Activated CD8-positive, alpha-beta memory T cell treated with anti-CD3 and anti-CD28 coated beads for 1 hour (primary cell): ENCODE measurements around the gene MEOX2.

Experiments used
- DNase-seq, 2 donors: peaks; one replicate each; pipeline ENCODE4 v3.0.0-alpha.2; 2020; ENCODE audit warnings: low read depth in 1 of 2; ENCODE audit errors: extremely low read depth in 1 of 2

The MEOX2 gene

DNA sequence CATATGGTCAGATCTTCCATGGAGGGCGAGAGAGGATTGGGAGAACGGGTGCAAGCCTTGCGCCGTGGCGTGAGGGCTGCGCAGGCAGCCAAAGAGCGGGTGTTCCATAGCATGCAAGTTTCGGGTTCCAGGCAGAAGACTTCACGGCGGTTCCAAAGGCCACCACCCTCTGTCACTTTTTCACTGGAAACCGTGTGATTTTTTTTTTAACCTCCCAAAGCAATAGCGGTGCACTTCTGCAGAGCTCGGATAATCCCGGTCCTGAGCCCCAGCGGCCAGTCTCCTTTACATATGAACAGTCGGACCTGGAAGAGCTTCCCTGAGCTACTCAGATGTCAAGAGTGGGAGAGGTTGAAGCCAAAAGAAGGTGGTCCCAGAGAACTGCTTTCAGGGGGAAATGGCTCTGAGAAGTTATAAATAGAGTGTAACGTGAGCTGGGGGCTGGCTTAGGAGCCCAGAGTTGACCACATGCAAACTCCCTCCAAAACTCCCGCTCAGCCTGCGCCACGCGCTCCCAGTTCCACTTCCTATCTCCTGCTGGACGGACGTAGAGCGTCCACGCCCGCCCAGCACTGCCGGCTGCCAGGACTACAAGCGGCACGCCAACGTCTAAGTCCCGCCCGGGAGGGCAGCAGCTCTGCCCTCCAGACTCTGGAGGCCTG, at the start of gene MEOX2:
TSS of gene MEOX2 (minus strand) at position 389 of the 662 bp plus-strand sequence. CDS start at position 108, 281 bp downstream.
- DNase-seq, result no peak

DNA sequence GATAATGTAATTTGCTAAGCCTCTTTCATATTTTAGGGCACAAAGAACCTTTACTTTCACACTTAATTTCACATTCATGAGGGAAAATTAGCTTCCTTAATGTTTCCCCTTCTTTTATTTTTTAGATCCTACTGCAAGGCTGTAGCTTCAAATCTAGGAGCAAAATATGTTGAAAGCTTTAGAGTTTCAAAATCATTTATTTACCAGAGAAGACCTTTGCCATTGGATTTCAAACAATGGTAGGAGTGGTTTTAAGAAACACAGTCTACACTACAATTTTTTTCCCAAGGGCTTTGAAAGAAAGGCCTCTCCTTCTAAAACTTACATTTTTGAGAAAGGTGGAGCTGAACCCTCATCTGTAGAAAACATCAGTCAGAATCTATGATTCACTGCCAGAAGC, 43.3 kb upstream of the MEOX2 start:
- no peak for DNase-seq

DNA sequence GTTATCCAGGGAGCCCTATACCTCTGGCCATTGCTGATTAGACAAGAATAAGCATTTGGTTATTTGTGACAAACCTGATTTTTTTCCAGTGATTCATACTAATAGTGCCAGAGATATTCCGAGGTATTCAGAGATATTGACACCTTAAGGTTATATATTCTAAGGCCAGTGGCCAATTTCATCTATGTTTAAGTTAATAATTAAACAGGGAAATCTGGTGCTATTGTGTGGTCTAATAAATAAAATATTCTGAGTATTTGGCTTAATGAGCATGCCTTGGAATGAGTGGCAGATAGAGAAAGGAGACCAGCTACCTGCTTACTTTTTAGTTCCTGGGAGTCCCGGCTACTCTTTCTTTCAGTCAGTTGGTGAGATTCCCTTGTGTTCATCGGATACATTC, 38.6 kb upstream of the MEOX2 start:
- DNase-seq, result no peak

DNA sequence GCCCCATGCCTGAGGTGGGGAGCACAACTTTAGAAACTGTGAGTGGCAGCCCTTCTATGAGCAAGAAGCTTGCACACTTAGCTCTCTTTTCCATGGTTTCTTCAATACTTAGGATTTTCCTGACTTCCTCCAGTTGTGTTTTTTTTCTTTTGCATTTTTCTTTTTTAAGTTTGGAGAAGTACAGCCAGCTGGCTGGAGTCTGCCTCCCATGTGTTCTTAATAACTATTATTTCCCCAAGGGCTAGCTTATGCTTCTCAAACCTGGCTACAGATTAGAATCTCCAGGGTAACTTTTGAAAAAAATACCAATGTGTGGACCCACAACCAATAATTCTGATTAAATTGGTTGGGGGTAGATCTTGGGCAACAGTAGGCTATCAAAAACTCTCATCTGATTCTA, 37.4 kb upstream of the MEOX2 start:
- DNase-seq, result no peak

DNA sequence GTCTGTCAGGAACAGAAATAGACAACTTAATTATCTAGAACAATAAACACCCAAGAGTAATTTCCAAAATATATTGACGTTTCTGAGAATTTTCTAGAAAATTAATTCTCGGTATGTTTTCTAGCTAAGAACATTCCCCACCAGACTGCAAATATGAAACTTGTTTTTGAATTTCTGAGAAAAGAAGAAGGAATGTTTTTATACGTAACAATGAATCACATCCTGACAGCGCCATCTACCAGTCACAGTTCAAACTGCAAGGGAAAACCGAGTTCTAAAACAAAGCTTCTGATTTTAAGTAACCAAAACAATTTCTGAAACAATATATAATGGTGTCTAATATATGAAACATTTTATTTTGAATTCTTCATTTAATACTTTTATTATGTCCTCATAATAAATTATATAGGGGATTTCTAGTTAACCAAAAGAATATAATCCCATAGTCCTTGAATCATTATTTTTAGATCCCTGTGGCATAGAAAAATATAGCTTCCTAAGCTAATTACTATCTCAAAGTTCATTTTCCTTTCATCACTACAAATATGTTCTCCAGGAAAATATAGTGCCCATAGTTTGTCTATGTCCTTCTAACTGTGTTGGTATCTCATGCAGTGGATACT, 34.5 kb upstream of the MEOX2 start:
- no peak for DNase-seq

DNA sequence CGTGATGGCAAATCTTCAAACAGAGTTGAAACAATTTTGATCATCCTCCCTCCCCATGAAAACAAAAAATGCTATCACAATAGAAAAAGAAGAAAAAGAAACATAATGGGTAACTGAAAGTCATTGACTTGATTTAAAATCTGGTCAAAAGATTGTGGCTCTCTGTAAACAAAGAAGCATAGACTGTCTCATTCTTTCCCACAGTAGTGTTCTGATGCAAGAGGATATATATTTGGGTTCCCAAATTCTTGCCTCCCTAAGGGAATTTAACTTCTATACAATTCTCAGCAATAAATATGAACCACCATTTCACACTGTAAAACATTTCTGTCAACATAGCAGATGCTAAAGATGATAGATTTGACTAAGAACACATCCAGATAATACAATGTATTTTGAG, 32.8 kb upstream of the MEOX2 start:
- no peak for DNase-seq

DNA sequence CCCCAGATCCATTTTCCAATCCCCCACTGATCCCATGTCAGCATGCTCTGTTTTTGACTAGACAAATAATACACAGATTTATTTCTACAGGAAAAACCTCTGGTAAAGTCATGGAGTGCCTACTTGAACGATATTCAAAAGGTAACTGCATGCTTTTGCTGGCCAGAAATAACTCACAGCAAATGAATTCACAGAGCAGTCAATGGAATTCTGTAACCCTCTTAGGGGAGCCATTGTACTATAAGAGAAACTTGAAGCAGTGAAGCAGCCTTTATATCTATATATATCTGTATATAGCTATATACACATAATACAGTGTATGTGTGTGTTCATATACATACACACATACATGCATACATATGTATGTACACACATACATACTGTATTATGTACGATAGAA, 29.0 kb upstream of the MEOX2 start:
- DNase-seq, result no peak

DNA sequence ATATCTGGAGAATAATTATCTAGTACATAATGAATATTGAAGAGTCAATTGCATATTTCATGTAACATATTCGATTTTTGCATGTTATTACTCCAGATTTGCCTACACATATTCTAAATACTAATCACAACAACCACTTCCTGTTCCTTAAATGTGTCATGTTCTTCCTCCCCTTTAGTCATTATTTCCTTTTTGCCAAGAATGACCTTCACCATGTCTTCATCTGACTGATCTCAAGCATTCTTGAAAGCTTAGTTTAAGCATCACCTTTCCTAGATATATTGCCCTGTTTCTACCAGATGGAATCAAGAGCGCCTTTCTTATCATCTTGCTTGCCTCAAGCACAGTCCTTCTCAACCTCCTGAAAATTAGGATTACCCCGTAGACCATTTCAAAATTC, 23.5 kb upstream of the MEOX2 start:
- DNase-seq, result no peak

DNA sequence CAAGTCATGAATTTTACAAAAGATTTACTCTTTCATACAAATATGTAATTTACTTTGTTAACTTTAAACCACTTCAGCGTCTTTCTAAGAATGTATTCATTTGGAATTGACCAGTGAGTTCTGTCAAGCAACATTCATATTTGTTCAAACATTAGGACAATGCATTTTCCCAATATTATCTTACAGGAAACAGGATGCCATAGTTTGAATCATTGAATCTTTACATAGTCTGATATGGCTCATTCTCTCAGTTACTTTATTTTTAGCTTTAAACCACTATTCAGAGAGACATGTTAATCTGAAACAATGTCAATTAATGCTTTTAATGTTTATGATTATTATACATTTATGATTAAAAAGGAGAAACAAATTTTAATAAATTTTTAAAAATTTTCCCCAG, 21.1 kb upstream of the MEOX2 start:
- DNase-seq, result no peak

DNA sequence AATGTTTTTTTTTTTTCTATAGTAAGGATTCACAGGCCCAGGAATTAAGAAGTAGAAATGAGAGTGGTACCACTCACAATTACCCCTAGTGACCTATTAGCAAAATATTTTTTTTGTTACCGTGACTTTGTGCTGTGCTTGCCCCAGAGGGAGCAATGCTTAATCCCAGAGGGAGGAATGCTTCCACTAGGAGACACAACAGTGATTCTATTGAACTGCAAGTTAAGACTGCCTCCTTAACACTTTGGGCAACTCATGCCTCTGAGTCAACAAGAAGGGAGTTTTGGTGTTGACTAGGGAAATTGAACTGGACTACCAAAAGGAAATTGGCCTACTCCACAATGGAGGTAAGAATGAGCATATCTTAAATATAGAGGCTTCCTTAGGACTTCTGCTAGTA, 17.2 kb upstream of the MEOX2 start:
- DNase-seq, result no peak

DNA sequence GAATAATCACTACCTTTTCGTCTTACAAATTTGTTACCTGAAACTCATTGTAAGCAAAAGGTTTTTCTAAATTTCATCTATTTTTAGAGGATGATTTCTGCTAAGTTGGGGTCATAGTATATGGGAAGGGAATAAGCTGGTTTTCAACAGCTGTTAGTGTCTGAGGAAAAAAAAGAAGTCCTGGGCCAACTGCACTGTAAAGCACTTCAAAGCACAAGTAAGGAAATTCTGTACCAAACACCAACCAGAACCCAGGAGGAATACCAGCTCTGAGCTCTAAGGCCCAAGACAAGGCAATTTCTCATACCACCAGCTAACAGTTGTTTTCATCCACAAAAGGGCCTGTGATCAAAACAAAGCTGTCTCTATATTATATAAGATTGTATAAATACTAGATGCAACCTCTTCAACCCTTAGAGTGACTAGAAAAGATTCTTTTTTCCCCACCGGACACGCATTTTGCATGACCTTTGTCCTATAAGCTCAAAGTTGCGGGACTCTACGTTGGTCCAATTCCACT, 6.1 kb upstream of the MEOX2 start:
- no peak for DNase-seq

DNA sequence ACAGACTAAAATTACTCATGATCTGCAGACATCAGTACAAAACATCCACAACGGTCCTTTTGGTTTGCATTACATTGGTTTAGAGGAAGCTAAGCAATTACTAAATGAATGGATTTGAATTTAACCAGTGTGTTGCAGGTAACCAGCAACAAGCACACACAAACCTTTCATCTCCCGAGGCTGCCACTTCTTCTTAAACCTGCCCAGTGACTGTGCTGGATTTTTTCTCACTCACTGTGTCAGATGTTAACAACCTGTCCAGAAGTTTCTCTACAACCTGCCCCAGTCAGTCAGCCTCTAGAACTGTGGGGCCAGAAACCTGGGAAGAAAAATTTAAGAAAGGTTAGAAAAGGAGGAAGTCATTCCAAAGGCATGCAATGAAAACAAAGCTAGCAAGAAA, 2.4 kb upstream of the MEOX2 start:
- DNase-seq, result no peak

DNA sequence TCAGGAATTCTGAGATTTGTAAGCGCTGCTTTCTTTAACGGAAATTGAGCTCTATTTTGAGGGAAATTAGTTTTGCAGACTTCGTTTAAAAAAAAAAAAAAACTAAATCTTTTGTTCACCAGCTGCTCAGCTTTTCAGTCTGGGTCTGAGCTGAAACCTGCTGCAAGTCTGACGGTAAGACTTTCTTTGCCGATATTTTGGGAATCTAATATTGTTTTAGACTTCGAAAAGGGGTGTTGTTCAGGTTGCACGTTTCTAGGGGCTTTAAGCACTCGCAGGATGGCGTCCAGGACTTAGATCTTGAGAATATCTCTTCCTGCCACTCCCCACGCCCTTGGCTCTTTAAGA, 1.8 kb upstream of the MEOX2 start:
- no peak for DNase-seq

DNA sequence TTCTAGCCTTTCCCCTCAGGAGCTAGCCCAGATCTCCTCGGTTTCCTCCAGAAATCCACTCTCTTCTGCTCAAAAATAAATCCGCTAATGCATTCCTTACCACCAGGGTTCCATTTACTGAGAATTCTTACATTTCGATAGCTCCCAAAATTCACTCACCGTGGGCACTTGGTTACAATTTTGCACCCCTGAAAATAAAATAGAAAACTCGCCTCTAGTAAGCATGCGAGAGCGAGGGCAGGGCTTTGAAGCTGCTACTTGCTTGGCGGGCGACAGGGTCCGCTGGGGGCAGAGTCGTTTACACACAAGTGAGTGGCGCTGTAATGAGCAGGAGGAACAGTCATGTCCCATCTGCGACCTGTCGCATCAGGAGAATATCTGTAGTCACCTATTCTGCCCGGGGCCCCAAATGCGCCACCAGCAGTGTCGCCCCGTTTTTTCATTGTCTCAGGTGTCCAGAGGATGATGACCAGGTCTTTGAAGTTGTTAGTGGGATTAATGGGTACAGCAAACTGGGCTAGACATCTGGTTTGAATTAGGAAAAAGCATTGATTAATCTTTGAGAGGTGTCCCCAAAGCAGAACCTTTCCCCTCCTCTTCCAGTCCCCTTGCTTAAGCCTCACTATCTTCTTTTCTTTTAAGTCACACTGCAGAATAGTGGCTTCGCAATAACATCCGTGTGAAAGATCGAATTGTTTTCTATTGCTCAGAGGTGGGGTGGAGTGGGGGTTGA, 1.2 kb upstream of the MEOX2 start:
- no peak for DNase-seq

DNA sequence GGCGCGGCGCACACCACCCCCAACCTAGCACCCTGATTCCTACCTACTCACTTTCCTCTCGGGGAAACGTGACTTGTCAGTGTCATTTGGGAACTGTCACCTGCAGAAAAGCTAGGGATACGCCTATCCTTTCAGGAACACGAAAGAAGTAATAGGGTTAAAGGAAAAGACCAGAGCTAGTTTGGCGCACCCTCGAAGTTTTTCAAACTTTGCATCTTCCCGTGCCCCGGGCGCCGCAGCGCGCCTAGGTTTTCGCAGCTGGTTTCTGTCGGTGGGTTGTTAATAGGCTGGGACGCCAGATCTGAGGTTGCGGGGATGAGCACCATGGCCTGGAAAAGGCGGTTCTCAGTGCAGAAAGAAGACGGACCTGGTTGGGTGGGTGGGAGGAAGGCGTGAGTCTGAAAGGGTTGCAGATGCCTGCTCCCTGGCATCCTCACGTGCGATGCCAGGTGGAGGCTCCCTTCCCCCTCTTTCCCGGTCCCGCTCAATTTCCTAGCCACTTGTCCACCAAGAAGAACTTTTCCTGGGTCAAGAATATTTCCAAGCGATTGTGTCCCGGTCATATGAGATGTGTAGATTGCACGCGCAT, 568 bp upstream of the MEOX2 start:
- DNase-seq, result no peak

DNA sequence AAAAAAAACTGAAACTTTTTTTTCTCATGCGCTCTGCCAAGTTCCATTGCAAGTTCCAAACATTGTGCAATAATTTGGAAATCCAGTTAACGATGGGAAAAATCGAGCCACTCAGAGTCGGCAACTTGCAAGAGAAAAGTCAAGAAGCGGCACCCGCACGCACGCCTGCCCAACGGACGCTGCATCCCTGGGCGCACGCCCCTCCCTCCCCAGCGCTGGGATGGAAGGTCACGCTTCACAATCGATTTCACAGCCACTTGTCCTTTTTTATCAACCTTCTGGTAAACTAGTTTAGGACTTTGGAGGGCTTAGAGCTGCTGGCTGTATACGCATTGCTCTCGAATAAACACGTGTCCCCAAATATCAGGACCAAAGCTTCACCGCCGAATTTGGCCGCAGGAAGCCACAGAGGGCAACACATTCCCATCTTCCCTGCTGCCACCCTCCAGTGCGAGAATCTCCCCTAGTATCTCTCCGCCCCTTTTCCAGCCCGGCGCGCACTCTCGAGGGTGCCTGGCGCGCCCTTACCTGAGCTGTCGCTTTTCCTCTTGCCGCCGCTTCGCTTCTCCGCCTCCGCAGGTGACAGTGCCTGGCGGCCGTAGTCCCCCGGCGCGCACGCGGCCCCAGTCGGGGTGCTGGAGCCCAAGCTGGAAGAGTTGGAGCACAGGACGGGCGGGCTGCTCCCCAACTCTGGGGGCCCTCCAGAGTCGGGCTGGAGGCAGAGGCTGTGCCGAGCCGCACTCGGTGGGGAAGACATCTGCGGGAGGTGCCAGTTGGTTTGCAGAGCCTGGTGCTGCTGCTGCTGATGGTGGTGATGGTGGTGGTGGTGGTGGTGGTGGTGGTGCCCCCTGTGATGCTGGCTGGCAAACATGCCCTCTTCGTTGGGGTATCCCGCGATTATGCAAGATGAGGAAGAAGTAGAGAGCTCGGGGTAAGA, 857 bp downstream of the MEOX2 start:
- DNase-seq, result no peak

DNA sequence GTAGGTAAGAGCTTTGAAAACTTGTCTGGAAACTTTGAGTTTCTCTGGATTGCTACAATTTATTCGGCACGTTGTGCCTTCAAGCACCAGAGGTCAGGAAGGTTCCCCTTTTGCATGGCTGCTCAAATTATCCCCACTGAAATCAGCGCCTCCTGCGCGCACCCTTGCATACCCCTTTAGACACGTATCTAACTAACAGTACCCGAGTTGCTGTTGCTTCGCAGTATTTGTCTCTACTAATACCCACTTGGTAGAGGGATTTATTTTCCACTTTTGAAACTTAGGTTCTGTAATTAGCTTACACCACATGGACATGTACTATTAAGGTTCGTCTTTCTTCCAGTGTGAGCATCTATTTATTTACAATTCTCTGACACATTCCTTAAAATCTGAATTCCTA, 1.6 kb downstream of the MEOX2 start:
- DNase-seq, result no peak

DNA sequence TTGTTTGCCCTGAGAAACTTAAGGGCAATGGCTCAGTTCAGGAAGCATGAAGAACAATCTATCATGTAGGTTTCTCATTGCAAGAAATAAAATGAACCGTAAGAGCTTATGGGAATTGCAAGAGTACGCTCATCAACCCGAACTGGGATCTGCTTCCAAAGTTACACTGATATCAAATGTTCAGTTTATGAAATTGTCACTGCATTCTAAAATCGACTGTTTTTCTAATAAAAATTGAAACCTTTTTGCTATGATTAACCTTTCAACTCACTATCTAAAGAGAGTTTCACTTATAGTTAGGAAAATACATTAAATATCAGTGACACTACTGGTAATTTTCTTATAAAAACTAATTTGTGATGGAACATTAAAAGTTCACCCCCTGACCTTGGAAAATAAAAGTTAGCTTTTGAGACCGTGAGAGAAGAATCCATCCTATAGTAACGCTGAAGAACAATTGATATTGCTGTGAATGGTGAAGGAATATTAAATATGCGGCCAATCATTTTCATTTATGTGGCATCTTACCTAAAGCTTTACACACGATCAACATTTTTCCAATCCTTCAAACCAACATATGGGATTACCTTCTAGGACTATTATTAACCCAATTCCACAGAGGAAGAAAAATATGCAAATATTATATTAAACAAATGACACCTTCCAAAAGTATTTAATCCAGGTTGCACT, 2.2 kb downstream of the MEOX2 start:
- no peak for DNase-seq

DNA sequence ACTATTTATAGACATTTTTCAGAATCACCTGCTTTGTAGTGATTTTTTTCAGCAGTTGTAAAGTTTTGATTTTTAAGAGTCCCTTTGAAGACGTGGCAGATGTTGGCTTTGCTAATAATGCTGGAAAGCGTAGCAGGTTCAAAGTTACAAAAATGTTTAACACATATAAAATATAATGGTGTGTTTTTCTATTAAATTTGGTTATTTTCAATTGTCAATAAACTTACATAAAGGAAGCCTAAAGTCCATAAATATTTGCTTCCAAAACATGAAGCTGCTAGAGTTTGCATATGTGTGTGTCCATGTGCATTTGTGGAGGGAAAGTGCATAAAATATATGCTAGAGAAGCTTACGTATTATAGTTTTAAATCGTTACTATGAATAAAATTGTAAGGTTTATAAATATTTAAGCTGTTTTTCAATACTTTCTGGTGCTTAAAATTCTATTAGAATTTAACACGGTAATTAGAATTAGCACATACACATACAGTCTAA, 3.7 kb downstream of the MEOX2 start:
- DNase-seq, result no peak

DNA sequence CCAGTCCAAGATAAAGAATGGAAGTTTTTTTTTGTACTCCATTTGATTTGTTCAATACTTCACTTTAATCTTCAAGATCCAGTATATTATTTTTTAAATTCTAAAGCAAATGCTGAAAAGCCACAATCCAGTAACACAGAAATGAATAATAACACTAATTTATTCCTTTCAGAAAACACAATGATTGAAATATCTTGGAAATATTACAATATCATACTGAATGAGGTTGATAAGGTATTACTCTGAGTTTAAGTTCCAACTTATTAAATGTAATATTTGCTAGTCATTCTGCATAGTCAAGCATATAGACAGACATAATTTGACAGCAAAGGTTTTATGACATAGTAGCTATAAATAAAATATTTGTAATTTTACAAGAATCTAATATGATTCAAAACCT, 4.4 kb downstream of the MEOX2 start:
- no peak for DNase-seq
